ENCODE measurements around the gene TJP2.

DNA sequence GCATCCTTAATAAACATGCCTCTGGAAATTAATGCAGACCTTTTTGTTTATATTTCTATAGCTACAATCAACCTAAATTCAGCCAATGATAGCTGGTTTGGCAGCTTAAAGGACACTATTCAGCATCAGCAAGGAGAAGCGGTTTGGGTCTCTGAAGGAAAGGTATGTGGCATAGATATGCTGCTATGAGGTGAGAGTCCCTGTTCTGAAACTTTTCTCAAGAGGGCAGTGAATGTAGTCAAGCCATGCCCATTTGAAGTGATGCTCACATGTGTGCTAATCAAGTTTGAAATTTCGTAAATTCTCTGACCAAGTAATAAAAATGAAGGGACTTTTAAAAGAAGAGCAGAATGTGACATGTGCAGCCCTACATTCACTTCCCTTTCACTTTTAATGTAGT lies 72.6 kb downstream of the TJP2 start:
- TF ChIP-seq, protein P1, sequence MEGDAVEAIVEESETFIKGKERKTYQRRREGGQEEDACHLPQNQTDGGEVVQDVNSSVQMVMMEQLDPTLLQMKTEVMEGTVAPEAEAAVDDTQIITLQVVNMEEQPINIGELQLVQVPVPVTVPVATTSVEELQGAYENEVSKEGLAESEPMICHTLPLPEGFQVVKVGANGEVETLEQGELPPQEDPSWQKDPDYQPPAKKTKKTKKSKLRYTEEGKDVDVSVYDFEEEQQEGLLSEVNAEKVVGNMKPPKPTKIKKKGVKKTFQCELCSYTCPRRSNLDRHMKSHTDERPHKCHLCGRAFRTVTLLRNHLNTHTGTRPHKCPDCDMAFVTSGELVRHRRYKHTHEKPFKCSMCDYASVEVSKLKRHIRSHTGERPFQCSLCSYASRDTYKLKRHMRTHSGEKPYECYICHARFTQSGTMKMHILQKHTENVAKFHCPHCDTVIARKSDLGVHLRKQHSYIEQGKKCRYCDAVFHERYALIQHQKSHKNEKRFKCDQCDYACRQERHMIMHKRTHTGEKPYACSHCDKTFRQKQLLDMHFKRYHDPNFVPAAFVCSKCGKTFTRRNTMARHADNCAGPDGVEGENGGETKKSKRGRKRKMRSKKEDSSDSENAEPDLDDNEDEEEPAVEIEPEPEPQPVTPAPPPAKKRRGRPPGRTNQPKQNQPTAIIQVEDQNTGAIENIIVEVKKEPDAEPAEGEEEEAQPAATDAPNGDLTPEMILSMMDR (IDR thresholded peaks at IDR 0.05): no peak
- TF ChIP-seq POLR2A (IDR thresholded peaks at IDR 0.05) (no peak), EP300 (IDR thresholded peaks at IDR 0.05) (no peak)

Data from suprapubic skin (tissue), 3 donors.